ENCODE data around the gene OLFM1. TPM values are rescaled to one million over a fixed set of nuclear protein-coding genes. Genes with fewer than 3 reads are reported as not detected.

OLFM1 gene
- total RNA-seq, 1 donor from 2014 or later = 2.8 TPM

GRCh38 chr9:135135171-135135928 is 47.9 kb downstream of the OLFM1 start:
- Mint-ChIP-seq H3K27me3 (ENCODE audit: low read depth) (peaks cover 7% of the 10 kb centered on the region), H3K4me3 (ENCODE audit: unreplicated experiment) (no peak overlapping the region), H3K9me3 (ENCODE audit: low read depth) (peaks cover 8% of the 10 kb centered on the region), H3K4me1 (ENCODE audit: low read depth) (no peaks in the 10 kb centered on the region), H3K36me3 (ENCODE audit: low read depth) (no peaks in the 10 kb centered on the region), H3K27ac (ENCODE audit: unreplicated experiment) (no peak overlapping the region)
- no peak for DNase-seq (ENCODE audit: low spot score)
- TF ChIP-seq, protein P1, sequence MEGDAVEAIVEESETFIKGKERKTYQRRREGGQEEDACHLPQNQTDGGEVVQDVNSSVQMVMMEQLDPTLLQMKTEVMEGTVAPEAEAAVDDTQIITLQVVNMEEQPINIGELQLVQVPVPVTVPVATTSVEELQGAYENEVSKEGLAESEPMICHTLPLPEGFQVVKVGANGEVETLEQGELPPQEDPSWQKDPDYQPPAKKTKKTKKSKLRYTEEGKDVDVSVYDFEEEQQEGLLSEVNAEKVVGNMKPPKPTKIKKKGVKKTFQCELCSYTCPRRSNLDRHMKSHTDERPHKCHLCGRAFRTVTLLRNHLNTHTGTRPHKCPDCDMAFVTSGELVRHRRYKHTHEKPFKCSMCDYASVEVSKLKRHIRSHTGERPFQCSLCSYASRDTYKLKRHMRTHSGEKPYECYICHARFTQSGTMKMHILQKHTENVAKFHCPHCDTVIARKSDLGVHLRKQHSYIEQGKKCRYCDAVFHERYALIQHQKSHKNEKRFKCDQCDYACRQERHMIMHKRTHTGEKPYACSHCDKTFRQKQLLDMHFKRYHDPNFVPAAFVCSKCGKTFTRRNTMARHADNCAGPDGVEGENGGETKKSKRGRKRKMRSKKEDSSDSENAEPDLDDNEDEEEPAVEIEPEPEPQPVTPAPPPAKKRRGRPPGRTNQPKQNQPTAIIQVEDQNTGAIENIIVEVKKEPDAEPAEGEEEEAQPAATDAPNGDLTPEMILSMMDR (IDR thresholded peaks at IDR 0.05) = no peak

GRCh38 chr9:135135929-135136315 is 48.5 kb downstream of the OLFM1 start:
- Mint-ChIP-seq H3K4me3 (ENCODE audit: unreplicated experiment) (no peak overlapping the region), H3K4me1 (ENCODE audit: low read depth) (no peaks in the 10 kb centered on the region), H3K27ac (ENCODE audit: unreplicated experiment) (no peak overlapping the region), H3K9me3 (ENCODE audit: low read depth) (peaks cover 6% of the 10 kb centered on the region), H3K27me3 (ENCODE audit: low read depth) (peaks cover 7% of the 10 kb centered on the region), H3K36me3 (ENCODE audit: low read depth) (no peaks in the 10 kb centered on the region)
- TF ChIP-seq, protein P1 (IDR thresholded peaks at IDR 0.05) = no peak
- DNase-seq (ENCODE audit: low spot score) = no peak

GRCh38 chr9:135136481-135136880 is 49.0 kb downstream of the OLFM1 start:
- H3K27ac Mint-ChIP-seq (ENCODE audit: unreplicated experiment) = no peak overlapping the region

DNA sequence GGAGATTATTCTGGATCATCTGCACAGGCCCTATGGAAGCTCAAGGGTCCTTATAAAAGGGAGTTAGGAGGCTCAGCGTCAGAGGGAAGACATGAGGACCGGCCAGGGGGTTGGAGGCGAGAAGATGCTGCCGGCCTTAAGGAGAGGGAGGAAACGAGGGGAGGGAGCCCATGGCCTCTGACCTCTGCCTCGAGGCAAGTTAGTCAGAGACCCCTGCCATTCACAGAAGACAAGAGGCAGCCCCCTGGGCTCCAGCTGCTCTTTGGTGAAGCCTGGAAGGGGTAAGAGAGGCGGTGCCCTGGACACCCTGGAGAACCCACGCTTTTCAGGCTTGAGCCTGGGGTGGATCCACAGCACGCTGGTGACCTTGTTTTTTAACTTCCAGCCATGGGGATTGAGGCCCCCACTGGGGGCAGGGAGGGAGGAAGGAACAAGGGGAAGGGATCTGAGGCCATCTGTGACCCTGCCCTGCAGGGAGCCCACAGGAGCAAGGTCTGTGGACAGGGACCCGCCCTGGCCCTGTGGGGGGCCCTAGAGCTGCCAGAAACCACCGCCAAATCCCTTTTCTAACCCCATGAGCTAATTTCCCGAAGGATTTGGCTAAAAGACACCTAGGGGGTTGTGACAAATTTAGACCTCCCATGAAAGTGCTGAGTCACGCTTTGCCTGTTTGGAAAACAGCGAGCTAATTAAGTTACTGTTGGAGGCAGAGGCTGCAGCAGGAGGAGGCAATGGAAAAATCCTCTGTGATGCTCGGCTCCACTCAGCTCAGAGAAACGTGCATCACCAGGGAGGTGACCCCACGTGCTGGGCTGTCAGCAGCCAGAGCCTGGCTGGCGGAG is 49.7 kb downstream of the OLFM1 start:
- Mint-ChIP-seq H3K36me3 (ENCODE audit: low read depth) (no peaks in the 10 kb centered on the region), H3K4me3 (ENCODE audit: unreplicated experiment) (no peak overlapping the region), H3K9me3 (ENCODE audit: low read depth) (peaks cover 6% of the 10 kb centered on the region), H3K27ac (ENCODE audit: unreplicated experiment) (no peak overlapping the region), H3K27me3 (ENCODE audit: low read depth) (peaks cover 7% of the 10 kb centered on the region), H3K4me1 (ENCODE audit: low read depth) (no peaks in the 10 kb centered on the region)
- TF ChIP-seq, protein P1 (IDR thresholded peaks at IDR 0.05) = no peak
- no peak for DNase-seq (ENCODE audit: low spot score)

More at GRCh38 chr9:135136481-135136880, 49.0 kb downstream of the OLFM1 start:
- H3K27me3 Mint-ChIP-seq (ENCODE audit: low read depth) = peaks cover 7% of the 10 kb centered on the region
- peaks cover 6% of the 10 kb centered on the region for H3K9me3 Mint-ChIP-seq (ENCODE audit: low read depth)
- TF ChIP-seq, protein P1 (IDR thresholded peaks at IDR 0.05) = no peak
- H3K4me1 Mint-ChIP-seq (ENCODE audit: low read depth) = no peaks in the 10 kb centered on the region
- no peaks in the 10 kb centered on the region for H3K36me3 Mint-ChIP-seq (ENCODE audit: low read depth)
- DNase-seq (ENCODE audit: low spot score) = no peak
- no peak overlapping the region for H3K4me3 Mint-ChIP-seq (ENCODE audit: unreplicated experiment)

GRCh38 chr9:135138078-135138855 is 50.8 kb downstream of the OLFM1 start:
- TF ChIP-seq, protein P1 (IDR thresholded peaks at IDR 0.05) = no peak
- Mint-ChIP-seq H3K27ac (ENCODE audit: unreplicated experiment) (no peak overlapping the region), H3K4me3 (ENCODE audit: unreplicated experiment) (no peak overlapping the region), H3K27me3 (ENCODE audit: low read depth) (peaks cover 8% of the 10 kb centered on the region), H3K4me1 (ENCODE audit: low read depth) (no peaks in the 10 kb centered on the region), H3K36me3 (ENCODE audit: low read depth) (no peaks in the 10 kb centered on the region), H3K9me3 (ENCODE audit: low read depth) (peaks cover 6% of the 10 kb centered on the region)
- DNase-seq (ENCODE audit: low spot score) = no peak
